Transverse colon (tissue), 4 donors: ENCODE results near the gene MOB2. TPM values are rescaled to one million over a fixed set of nuclear protein-coding genes. Genes with fewer than 3 reads are reported as not detected.

Experiments
- DNase-seq: peaks from one replicate; pipeline ENCODE4 v3.0.0-alpha.2; 2019
- H3K27ac ChIP-seq, 4 donors: fragments of 200-600 bp; sonication (generic); 2 replicates each; pipeline ENCODE4 v1.5.1; 2016 to 2018; ENCODE audit warnings: inconsistent platforms in 4 of 4
- H3K27me3 ChIP-seq: fragments of 200-600 bp; sonication (generic); 2 replicates; pipeline ENCODE4 v1.5.1; 2017; ENCODE audit warnings: inconsistent platforms
- H3K36me3 ChIP-seq, 4 donors: fragments of 200-600 bp; sonication (generic); 2 replicates each; pipeline ENCODE4 v1.5.1; 2017 to 2019; ENCODE audit warnings: inconsistent platforms in 4 of 4
- H3K4me1 ChIP-seq, 4 donors: fragments of 200-600 bp; sonication (generic); 2 replicates each; pipeline ENCODE4 v1.5.1; 2017 to 2020; ENCODE audit warnings: inconsistent platforms in 4 of 4
- H3K4me3 ChIP-seq, 4 donors: fragments of 200-600 bp; sonication (generic); 1 replicate in 1 of 4; 2 replicates in 3 of 4; pipeline versions ENCODE4 v1.5.1 to v1.6.1; 2017 to 2019; ENCODE audit warnings: inconsistent platforms in 4 of 4
- H3K9me3 ChIP-seq, 2 donors: fragments of 200-600 bp; sonication (generic); 2 replicates each; pipeline ENCODE4 v1.5.1; 2017 to 2019; ENCODE audit warnings: inconsistent platforms in 2 of 2
- EP300 ChIP-seq: sonication (generic); formaldehyde crosslinking; IDR thresholded peaks from one replicate; pipeline ENCODE4 v1.6.1; 2017; ENCODE audit warnings: antibody characterized with exemption, low read depth
- POLR2A ChIP-seq: fragments of 450-650 bp; IDR thresholded peaks from one replicate; pipeline ENCODE4 v1.6.1; 2016; ENCODE audit warnings: antibody characterized with exemption, mild to moderate bottlenecking, moderate library complexity
- POLR2AphosphoS5 ChIP-seq, 3 donors: sonication (generic); formaldehyde crosslinking; IDR thresholded peaks; one replicate each; pipeline ENCODE4 v1.6.1; 2016; ENCODE audit warnings: antibody characterized with exemption in 3 of 3
- WGBS, 2 donors: methylation state at CpG; one replicate each; pipeline ENCODE4 v1.1.5; 2018; ENCODE audit warnings: low coverage in 1 of 2; 5-methylcytosine and 5-hydroxymethylcytosine counted together
- in situ Hi-C, 4 donors: fragments of 200-750 bp; cut with MboI; loops; one replicate each; pipeline versions ENCODE4 v1.15.0 to v1.15.1; 2017; ENCODE audit warnings: low sequenced_read_pairs in 3 of 4, low pct_ligation_motif_present in 1 of 4, low pct_unique_long_range_greater_than_20kb in 1 of 4
- intact Hi-C: fragments of 100-400 bp; cut with DNase I; formaldehyde crosslinking; loops from one replicate; pipeline ENCODE4 v1.15.1; 2023; ENCODE audit warnings: low total_unique reads
- total RNA-seq, 4 donors: library from RNA; depleted of rRNA; stranded (reverse); fragments of >200 nt; gene quantifications; one replicate each; pipeline ENCODE4 v1.1.0, GENCODE V29; 2016
- TF ChIP-seq, protein P1 (sequence below), 5 experiments: fragments of 200-600 bp in 3 of 5; fragments of 450-650 bp in 2 of 5; sonication (generic) in 3 of 5; IDR thresholded peaks; 1 replicate in 2 of 5; 2 replicates in 3 of 5; pipeline ENCODE4 v1.5.1; 2016 to 2017; ENCODE audit warnings: antibody characterized with exemption in 5 of 5, inconsistent platforms in 3 of 5, mild to moderate bottlenecking in 2 of 5, moderate library complexity in 1 of 5

The MOB2 gene
- total RNA-seq, 4 donors from 2014 or later: 22.8 to 56.7 (median 42.4) TPM

GRCh38 chr11:1519028-1520010 lies 32.7 kb upstream of the MOB2 start:
- intact Hi-C loops (loop anchor here (5.0 to 10.0 kb wide), 3 partner anchors 67 to 317 kb away; partner anchors contain the start of gene TOLLIP), in situ Hi-C loops (loop anchor here in 3 of 4 donors (25.0 kb wide), 3 partner anchors 232 to 632 kb away; partner anchors contain the start of gene MUC5B (in 2 of the 3))
- 97% methylated on average over 17 of the region's 17 CpGs; no CpG with 5 or more reads in 1 of the 2 donors for WGBS, 2 donors
- H3K27me3 ChIP-seq: no peaks in the 10 kb centered on the region
- peaks cover 3 to 27% (median 16%) of the 10 kb centered on the region in 4 donors for H3K4me1 ChIP-seq
- H3K27ac ChIP-seq: no peak overlapping the region
- no peak for DNase-seq
- H3K36me3 ChIP-seq: no peaks in the 10 kb centered on the region
- H3K4me3 ChIP-seq: no peak overlapping the region
- H3K9me3 ChIP-seq: no peaks in the 10 kb centered on the region
- no peak for TF ChIP-seq POLR2A
- TF ChIP-seq POLR2AphosphoS5 (IDR thresholded peaks at IDR 0.05): no peak
- no peak for TF ChIP-seq EP300
- TF ChIP-seq, protein P1, sequence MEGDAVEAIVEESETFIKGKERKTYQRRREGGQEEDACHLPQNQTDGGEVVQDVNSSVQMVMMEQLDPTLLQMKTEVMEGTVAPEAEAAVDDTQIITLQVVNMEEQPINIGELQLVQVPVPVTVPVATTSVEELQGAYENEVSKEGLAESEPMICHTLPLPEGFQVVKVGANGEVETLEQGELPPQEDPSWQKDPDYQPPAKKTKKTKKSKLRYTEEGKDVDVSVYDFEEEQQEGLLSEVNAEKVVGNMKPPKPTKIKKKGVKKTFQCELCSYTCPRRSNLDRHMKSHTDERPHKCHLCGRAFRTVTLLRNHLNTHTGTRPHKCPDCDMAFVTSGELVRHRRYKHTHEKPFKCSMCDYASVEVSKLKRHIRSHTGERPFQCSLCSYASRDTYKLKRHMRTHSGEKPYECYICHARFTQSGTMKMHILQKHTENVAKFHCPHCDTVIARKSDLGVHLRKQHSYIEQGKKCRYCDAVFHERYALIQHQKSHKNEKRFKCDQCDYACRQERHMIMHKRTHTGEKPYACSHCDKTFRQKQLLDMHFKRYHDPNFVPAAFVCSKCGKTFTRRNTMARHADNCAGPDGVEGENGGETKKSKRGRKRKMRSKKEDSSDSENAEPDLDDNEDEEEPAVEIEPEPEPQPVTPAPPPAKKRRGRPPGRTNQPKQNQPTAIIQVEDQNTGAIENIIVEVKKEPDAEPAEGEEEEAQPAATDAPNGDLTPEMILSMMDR (IDR thresholded peaks at IDR 0.05): no peak

DNA sequence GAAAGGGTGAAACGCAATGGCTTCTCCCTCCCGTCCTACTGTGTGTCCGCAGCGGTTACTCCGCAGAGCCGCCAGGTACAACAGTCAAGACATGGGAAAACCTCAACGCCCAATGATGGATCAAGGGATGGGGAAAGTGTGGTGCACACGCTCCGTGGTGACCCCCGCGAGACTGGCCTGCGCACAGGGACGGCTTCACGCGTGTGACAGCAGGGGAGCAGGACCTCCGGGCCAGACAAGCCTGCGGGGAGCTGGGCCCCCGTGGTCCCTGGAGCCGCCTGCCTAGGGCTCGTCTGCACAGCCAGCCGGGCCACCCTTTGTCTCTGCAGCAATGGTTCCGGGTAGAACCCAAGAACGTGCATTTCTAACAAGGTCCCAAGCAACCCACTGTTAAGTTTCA lies 31.7 kb upstream of the MOB2 start:
- in situ Hi-C loops (loop anchor here in 3 of 4 donors (25.0 kb wide), 3 partner anchors 231 to 631 kb away; partner anchors contain the start of gene MUC5B (in 2 of the 3)), intact Hi-C loops (loop anchor here (5.0 to 10.0 kb wide), 3 partner anchors 66 to 316 kb away; partner anchors contain the start of gene TOLLIP)
- no peak for TF ChIP-seq EP300
- no peak for TF ChIP-seq POLR2A
- TF ChIP-seq, protein P1 (IDR thresholded peaks at IDR 0.05): no peak
- no peak for DNase-seq
- H3K9me3 ChIP-seq: no peaks in the 10 kb centered on the region
- no peaks in the 10 kb centered on the region for H3K27me3 ChIP-seq
- no peak overlapping the region for H3K4me3 ChIP-seq
- 95 to 100% methylated on average over 1 to 23 of the region's 23 CpGs for WGBS, 2 donors
- peaks cover 9 to 28% (median 18%) of the 10 kb centered on the region in 4 donors for H3K4me1 ChIP-seq
- H3K27ac ChIP-seq: no peak overlapping the region
- H3K36me3 ChIP-seq: no peaks in the 10 kb centered on the region

GRCh38 chr11:1517117-1518005 lies 30.8 kb upstream of the MOB2 start:
- no peak overlapping the region for H3K27ac ChIP-seq
- no peak overlapping the region for H3K4me3 ChIP-seq
- 88 to 89% methylated on average over 7 to 28 of the region's 28 CpGs for WGBS, 2 donors
- intact Hi-C loops (loop anchor here (5.0 to 10.0 kb wide), 3 partner anchors 65 to 315 kb away; partner anchors contain the start of gene TOLLIP), in situ Hi-C loops (loop anchor here in 3 of 4 donors (25.0 kb wide), 3 partner anchors 230 to 630 kb away; partner anchors contain the start of gene MUC5B (in 2 of the 3))
- H3K27me3 ChIP-seq: no peaks in the 10 kb centered on the region
- H3K36me3 ChIP-seq: no peaks in the 10 kb centered on the region
- DNase-seq: no peak
- no peaks in the 10 kb centered on the region for H3K9me3 ChIP-seq
- H3K4me1 ChIP-seq: peaks cover 9 to 33% (median 18%) of the 10 kb centered on the region in 4 donors
- TF ChIP-seq EP300: no peak
- TF ChIP-seq, protein P1 (IDR thresholded peaks at IDR 0.05): no peak
- no peak for TF ChIP-seq POLR2A
- no peak for TF ChIP-seq POLR2AphosphoS5 (IDR thresholded peaks at IDR 0.05)
